ENCODE results near the gene KIAA0513.

The KIAA0513 gene

GRCh38 chr16:85093705-85094104 is 66.1 kb downstream of the KIAA0513 start:
- TF ChIP-seq CTCF (IDR thresholded peaks at IDR 0.05; ENCODE audit: low read length, missing control alignments): no peak
- no peak for DNase-seq (ENCODE audit: low read depth)
- H3K4me3 ChIP-seq (replicated peaks; ENCODE audit: low read depth, low read length): no peak overlapping the region

- no peak overlapping the region for H3K4me3 ChIP-seq (replicated peaks; ENCODE audit: low read depth, low read length)
- no peak for DNase-seq (ENCODE audit: low read depth)
- TF ChIP-seq CTCF (IDR thresholded peaks at IDR 0.05; ENCODE audit: low read length, missing control alignments): no peak
Measured at GRCh38 chr16:85094176-85094805, 66.7 kb downstream of the KIAA0513 start.

- TF ChIP-seq CTCF (IDR thresholded peaks at IDR 0.05; ENCODE audit: low read length, missing control alignments): no peak
- DNase-seq (ENCODE audit: low read depth): no peak
- no peak overlapping the region for H3K4me3 ChIP-seq (replicated peaks; ENCODE audit: low read depth, low read length)
Measured at GRCh38 chr16:85094812-85095211, 67.2 kb downstream of the KIAA0513 start.

DNA sequence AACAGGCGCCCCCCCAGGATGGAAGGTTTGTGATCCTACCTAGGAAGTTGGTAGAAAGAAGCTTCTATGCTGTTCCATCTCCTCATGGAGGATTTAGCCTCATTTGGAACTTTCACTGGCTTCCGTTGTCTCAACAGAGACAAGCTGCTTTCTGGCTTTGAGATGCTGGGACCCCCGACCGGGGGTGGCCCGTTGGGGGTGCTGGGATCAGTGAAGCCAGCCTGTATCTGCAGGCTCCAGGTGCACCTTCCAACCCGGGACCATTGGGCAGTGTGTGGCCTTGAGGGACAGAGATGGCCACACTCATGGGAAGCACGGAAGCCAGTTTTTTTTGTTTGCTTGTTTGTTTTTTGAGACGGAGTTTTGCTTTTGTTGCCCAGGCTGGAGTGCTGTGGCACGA is 69.3 kb downstream of the KIAA0513 start:
- no peak for DNase-seq (ENCODE audit: low read depth)
- TF ChIP-seq CTCF (IDR thresholded peaks at IDR 0.05; ENCODE audit: low read length, missing control alignments): no peak
- H3K4me3 ChIP-seq (replicated peaks; ENCODE audit: low read depth, low read length): no peak overlapping the region

DNA sequence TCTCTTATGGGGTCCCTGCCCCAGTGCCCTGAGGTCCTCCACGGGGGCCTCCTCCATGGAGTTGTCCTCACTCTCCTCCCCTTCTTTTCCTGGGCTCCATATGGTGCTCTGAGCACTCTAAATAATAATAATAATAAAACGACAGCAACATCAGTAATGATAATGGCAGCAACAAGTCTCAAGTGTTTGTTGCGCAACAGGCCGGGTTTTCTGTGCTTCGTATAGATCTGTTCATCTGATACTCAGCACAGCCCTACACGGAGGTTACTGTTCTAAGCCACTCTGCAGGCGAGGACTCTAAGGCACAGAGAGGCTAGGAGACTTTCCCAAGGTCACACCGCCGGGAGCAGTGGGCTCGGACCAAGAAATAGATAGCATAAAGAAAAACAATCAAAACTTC is 71.0 kb downstream of the KIAA0513 start:
- no peak for DNase-seq (ENCODE audit: low read depth)
- TF ChIP-seq CTCF (IDR thresholded peaks at IDR 0.05; ENCODE audit: low read length, missing control alignments): no peak
- no peak overlapping the region for H3K4me3 ChIP-seq (replicated peaks; ENCODE audit: low read depth, low read length)

GRCh38 chr16:85100265-85100664 is 72.7 kb downstream of the KIAA0513 start:
- TF ChIP-seq CTCF (IDR thresholded peaks at IDR 0.05; ENCODE audit: low read length, missing control alignments): no peak
- no peak overlapping the region for H3K4me3 ChIP-seq (replicated peaks; ENCODE audit: low read depth, low read length)
- no peak for DNase-seq (ENCODE audit: low read depth)

DNA sequence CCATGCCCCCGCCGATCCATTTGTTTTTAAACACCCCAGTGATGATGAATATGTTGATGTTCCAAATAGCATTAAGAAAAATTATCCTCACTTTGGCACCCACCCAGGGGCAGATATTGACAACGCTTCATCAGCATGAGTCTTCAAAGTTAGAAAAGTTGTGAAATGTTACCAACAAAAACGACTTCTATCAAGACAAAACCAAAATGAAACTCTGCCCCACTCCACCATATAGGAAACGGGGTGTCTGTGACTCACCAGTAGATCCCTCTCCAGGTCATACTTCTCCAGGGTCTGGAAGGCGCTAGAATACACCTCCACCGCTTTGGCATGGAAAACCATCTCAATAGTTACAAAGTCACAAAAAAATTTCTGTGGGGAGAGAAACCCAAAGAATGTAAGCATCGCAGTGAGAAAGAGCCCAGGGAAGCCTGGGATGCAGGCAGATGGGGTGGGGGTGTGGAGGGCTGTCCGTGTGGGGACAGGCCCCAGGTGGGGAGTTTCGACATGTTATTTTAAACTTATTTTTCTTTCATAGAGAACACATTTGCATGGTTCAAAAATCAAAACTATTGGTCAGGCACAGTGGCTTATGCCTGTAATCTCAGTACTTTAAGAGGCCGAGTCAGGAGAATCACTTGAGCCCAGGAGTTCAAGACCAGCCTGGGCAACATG is 74.5 kb downstream of the KIAA0513 start:
- no peak for TF ChIP-seq CTCF (IDR thresholded peaks at IDR 0.05; ENCODE audit: low read length, missing control alignments)
- H3K4me3 ChIP-seq (replicated peaks; ENCODE audit: low read depth, low read length): no peak overlapping the region
- DNase-seq (ENCODE audit: low read depth): no peak

All from fibroblast of pulmonary artery (primary cell).